Endothelial cell of umbilical vein (primary cell): ENCODE results near the gene GFER. TPM values are rescaled to one million over a fixed set of nuclear protein-coding genes. Genes with fewer than 3 reads are reported as not detected.

Experiments used
- BruUV-seq: library from RNA; stranded (reverse); fragments of 400-500 nt; replicated peaks from 2 replicates; lab custom pipeline; 2021; lab: Mats Ljungman, UMichigan
- CTCF ChIA-PET: fragments of 300-600, 350-600 bp; sonication (Branson Sonifier 250); formaldehyde crosslinking; loops from one replicate; lab custom pipeline; 2021; ENCODE audit warnings: antibody characterized with exemption, inconsistent platforms; lab: Charles Lee
- POLR2A ChIA-PET: fragments of 300-600, 350-600 bp; sonication (Branson Sonifier 250); formaldehyde crosslinking; loops from one replicate; lab custom pipeline; 2021; ENCODE audit warnings: antibody characterized with exemption, inconsistent platforms; lab: Charles Lee
- DNase-seq: peaks from one replicate; pipeline ENCODE4 v3.0.0-alpha.2; 2011; ENCODE audit warnings: low read depth, low spot score
- FAIRE-seq: peaks from 2 replicates; lab custom pipeline; 2011; peaks lifted over from hg19 to GRCh38; lab: Jason Lieb, UNC
- H2AFZ ChIP-seq: 2 replicates; pipeline ENCODE4 v1.6.0; 2012; ENCODE audit warnings: low read depth, low read length, control low read depth, inconsistent platforms
- H3K27ac ChIP-seq: 2 replicates; pipeline ENCODE4 v1.5.1; 2011; ENCODE audit warnings: low read depth, mild to moderate bottlenecking, control low read depth, low read length, moderate library complexity; ENCODE audit not compliant: insufficient read depth
- H3K27me3 ChIP-seq, 2 experiments: 2 replicates each; pipeline versions ENCODE4 v1.6.0 to v1.6.1; 2011; ENCODE audit warnings: low read length in 2 of 2, mixed read lengths in 1 of 2; ENCODE audit not compliant: control insufficient read depth in 2 of 2, insufficient read depth in 2 of 2
- H3K36me3 ChIP-seq, 2 experiments: 2 replicates in 1 of 2; 3 replicates in 1 of 2; pipeline ENCODE4 v1.5.1; 2011; ENCODE audit warnings: low read length in 2 of 2, mild to moderate bottlenecking in 1 of 2, moderate library complexity in 1 of 2; ENCODE audit not compliant: control insufficient read depth in 2 of 2, insufficient read depth in 2 of 2; ENCODE audit errors: extremely low read depth in 1 of 2
- H3K4me1 ChIP-seq: 3 replicates; pipeline ENCODE4 v1.5.1; 2011; ENCODE audit warnings: mild to moderate bottlenecking, low read length; ENCODE audit not compliant: control insufficient read depth, insufficient read depth; ENCODE audit errors: extremely low read depth
- H3K4me2 ChIP-seq: 2 replicates; pipeline ENCODE4 v1.6.1; 2011; ENCODE audit warnings: low read length, control low read depth, mixed read lengths; ENCODE audit not compliant: insufficient read depth
- H3K4me3 ChIP-seq, 3 experiments: fragments of 200-600 bp in 1 of 3; sonication (generic), shearing (Covaris generic) in 1 of 3; replicated peaks in 1 of 3; 2 replicates each; pipeline ENCODE4 v1.5.1; 2011 to 2016; ENCODE audit warnings: control low read depth in 3 of 3, low read length in 3 of 3, mild to moderate bottlenecking in 2 of 3, inconsistent platforms in 1 of 3, low read depth in 1 of 3, moderate library complexity in 1 of 3; ENCODE audit not compliant: insufficient read depth in 1 of 3
- H3K79me2 ChIP-seq: 2 replicates; pipeline ENCODE4 v1.6.0; 2012; ENCODE audit warnings: low read length, inconsistent platforms; ENCODE audit not compliant: control insufficient read depth, insufficient read depth
- H3K9ac ChIP-seq: replicated peaks from 2 replicates; pipeline ENCODE3; 2011; ENCODE audit warnings: low read length, control low read depth; ENCODE audit not compliant: insufficient read depth; ENCODE audit errors: extremely low read depth
- H3K9me1 ChIP-seq: replicated peaks from 3 replicates; pipeline ENCODE4 v1.6.0; 2011; ENCODE audit warnings: mild to moderate bottlenecking, low read length; ENCODE audit not compliant: control insufficient read depth, insufficient read depth; ENCODE audit errors: extremely low read depth
- H3K9me3 ChIP-seq: replicated peaks from 2 replicates; pipeline ENCODE4 v1.5.1; 2012; ENCODE audit warnings: low read length, inconsistent platforms; ENCODE audit not compliant: control insufficient read depth, insufficient read depth
- H4K20me1 ChIP-seq: replicated peaks from 2 replicates; pipeline ENCODE3; 2011; ENCODE audit warnings: mild to moderate bottlenecking, low read length; ENCODE audit not compliant: control insufficient read depth, insufficient read depth; ENCODE audit errors: extremely low read depth
- EZH2 ChIP-seq: IDR thresholded peaks from 2 replicates; pipeline ENCODE4 v1.6.1; 2012; ENCODE audit warnings: borderline replicate concordance, low read depth, mild to moderate bottlenecking, moderate library complexity, low read length, inconsistent platforms; ENCODE audit not compliant: severe bottlenecking
- FOS ChIP-seq: IDR thresholded peaks from 2 replicates; pipeline ENCODE4 v1.6.1; 2011; ENCODE audit warnings: mild to moderate bottlenecking, low read length, moderate library complexity, borderline replicate concordance; ENCODE audit not compliant: insufficient read depth
- GATA2 ChIP-seq: IDR thresholded peaks from 2 replicates; pipeline ENCODE4 v1.7.0; 2011; ENCODE audit warnings: low read depth, mild to moderate bottlenecking, moderate library complexity, mixed read lengths, low read length; ENCODE audit not compliant: insufficient read length, insufficient read depth
- MYC ChIP-seq: IDR thresholded peaks from one replicate; pipeline ENCODE4 v1.6.1; 2011; ENCODE audit warnings: mild to moderate bottlenecking, low read depth, low read length
- POLR2A ChIP-seq: IDR thresholded peaks from 2 replicates; pipeline ENCODE4 v1.6.1; 2012; ENCODE audit warnings: low read depth, mild to moderate bottlenecking, control low read depth, low read length
- POLR2AphosphoS5 ChIP-seq: IDR thresholded peaks from 2 replicates; pipeline ENCODE4 v1.6.1; 2012; ENCODE audit warnings: low read depth, mild to moderate bottlenecking, control low read depth, low read length, moderate library complexity; ENCODE audit not compliant: insufficient read depth
- dilution Hi-C: fragments of 300-500 bp; cut with MboI; formaldehyde crosslinking; loops from one replicate; pipeline ENCODE4 v1.15.0; 2019; ENCODE audit warnings: low sequenced_read_pairs; ENCODE audit not compliant: extremely low pct_ligation_motif_present
- intact Hi-C: fragments of 100-400 bp; cut with micrococcal nuclease; formaldehyde crosslinking; loops from one replicate; pipeline ENCODE4 v1.10.0; 2022
- polyA plus RNA-seq, 4 experiments: library from polyadenylated mRNA; depleted of rRNA in 3 of 4; stranded (reverse) in 3 of 4; unstranded in 1 of 4; fragments of >200 nt; gene quantifications; 2 replicates each; pipeline versions ENCODE4 v1.2.1 to v1.2.3, GENCODE V29; 2011 to 2012; ENCODE audit warnings: missing spikeins in 1 of 4
- total RNA-seq: library from RNA; stranded (reverse); gene quantifications from 2 replicates; pipeline ENCODE4 v1.2.3, GENCODE V29; 2021
- TF ChIP-seq, protein P1 (sequence below), 2 donors: IDR thresholded peaks; 1 replicate in 1 of 2; 2 replicates in 1 of 2; pipeline ENCODE4 v1.5.1; 2011; ENCODE audit warnings: low read length in 2 of 2, mild to moderate bottlenecking in 2 of 2, moderate library complexity in 2 of 2, control low read depth in 1 of 2, inconsistent platforms in 1 of 2, low read depth in 1 of 2; ENCODE audit not compliant: insufficient read depth in 1 of 2; ENCODE audit errors: extremely low read depth in 1 of 2
- TF ChIP-seq, protein P2 (sequence below): IDR thresholded peaks from 2 replicates; pipeline ENCODE4 v1.6.1; 2011; ENCODE audit not compliant: insufficient read depth, insufficient read length

The GFER gene
- total and polyA plus RNA-seq, 2 donors (not counting 3 experiments of a cell fraction or from before 2014, with no cell fraction given), result 13.7 to 29.9 TPM

DNA sequence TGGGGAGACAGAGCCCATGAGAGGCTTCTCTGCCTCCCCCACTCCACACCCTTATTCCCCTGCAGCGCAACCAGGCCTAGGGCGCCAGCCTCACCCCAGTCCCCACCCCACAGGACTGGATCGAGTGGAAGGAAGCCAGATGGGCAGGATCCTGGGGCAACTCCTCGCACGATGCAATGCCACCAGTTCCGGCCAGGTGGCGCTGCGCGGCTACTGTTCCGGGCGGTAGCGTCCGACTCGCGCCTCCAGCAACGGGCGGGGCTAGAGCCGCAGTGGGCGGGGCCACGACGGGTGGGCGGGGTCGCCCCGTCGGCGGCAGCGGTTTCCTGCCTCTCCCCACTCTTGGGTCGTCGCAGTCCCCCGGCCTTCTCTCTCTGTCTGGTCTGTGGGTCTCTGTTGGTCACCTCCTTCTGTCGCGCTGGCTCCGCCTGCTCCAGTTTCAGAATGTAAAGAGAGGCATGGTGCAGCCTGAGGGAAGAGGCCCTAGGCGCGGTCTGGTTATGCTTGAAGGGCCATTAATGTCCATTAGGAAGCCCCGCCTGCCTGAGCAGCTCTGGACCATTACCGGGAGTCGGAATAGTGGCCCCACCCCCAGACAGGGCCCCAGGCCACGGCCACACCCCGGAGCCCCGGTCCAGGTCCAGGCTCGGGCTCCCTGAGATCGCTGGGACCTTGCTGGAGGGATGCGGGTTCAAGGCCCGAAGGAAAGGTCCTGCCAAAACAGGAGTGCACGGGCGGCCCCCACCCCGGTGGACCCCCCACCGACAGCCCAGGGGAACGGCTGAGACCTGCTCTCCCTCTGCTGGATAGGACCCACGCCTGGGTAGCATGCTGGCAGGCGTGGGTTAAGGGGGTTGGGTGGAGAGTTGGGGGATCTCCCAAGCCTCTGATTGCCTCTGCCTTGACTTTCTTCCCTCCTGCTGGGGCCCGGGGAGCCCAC, 39.4 kb downstream of the GFER start:
- Histone ChIP-seq H3K27ac (peak overlapping the region; percentile 56), H3K79me2 (peaks cover 10% of the 10 kb centered on the region), H3K9me3 (no peaks in the 10 kb centered on the region), H3K4me1 (peaks cover 28% of the 10 kb centered on the region), H3K4me3 (peak overlapping the region in 2 of 3 experiments; percentile 20 to 24), H3K9ac (no peak overlapping the region), H4K20me1 (no peaks in the 10 kb centered on the region), H2AFZ (peak overlapping the region; percentile 93), H3K27me3 (peaks cover 4 to 11% of the 10 kb centered on the region in 2 experiments), H3K9me1 (no peaks in the 10 kb centered on the region), H3K36me3 (no peaks in the 10 kb centered on the region), H3K4me2 (peak overlapping the region; percentile 56)
- no TSS peak for BruUV-seq
- ChIA-PET POLR2A (interaction anchor here (0.6 to 3.1 kb wide), 2 partner anchors 129 to 132 kb away, joined by 3 to 20 read pairs; partner anchors contain the start of gene TRAF7), CTCF (interaction anchor here (0.6 to 8.9 kb wide), 38 partner anchors 9 to 444 kb away, joined by 3 to 137 read pairs (median 5); partner anchors contain the start of genes ECI1, GFER, NTHL1 and PKD1)
- intact Hi-C loops (loop anchor here (1.0 to 2.0 kb wide), 4 partner anchors 23 to 117 kb away; partner anchors contain the start of genes NTHL1 and TSC2), dilution Hi-C loops (no loop called here)
- FAIRE-seq (peak; percentile 95), DNase-seq (peak; percentile 92)
- TF ChIP-seq, protein P1, sequence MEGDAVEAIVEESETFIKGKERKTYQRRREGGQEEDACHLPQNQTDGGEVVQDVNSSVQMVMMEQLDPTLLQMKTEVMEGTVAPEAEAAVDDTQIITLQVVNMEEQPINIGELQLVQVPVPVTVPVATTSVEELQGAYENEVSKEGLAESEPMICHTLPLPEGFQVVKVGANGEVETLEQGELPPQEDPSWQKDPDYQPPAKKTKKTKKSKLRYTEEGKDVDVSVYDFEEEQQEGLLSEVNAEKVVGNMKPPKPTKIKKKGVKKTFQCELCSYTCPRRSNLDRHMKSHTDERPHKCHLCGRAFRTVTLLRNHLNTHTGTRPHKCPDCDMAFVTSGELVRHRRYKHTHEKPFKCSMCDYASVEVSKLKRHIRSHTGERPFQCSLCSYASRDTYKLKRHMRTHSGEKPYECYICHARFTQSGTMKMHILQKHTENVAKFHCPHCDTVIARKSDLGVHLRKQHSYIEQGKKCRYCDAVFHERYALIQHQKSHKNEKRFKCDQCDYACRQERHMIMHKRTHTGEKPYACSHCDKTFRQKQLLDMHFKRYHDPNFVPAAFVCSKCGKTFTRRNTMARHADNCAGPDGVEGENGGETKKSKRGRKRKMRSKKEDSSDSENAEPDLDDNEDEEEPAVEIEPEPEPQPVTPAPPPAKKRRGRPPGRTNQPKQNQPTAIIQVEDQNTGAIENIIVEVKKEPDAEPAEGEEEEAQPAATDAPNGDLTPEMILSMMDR (IDR thresholded peaks at IDR 0.05; ENCODE audit: extremely low read depth in 1 of 2, insufficient read depth in 1 of 2, low read depth in 1 of 2, low read length in 2 of 2), result peak; percentile 94 to 96
- TF ChIP-seq GATA2, result no peak
- TF ChIP-seq EZH2, result no peak
- TF ChIP-seq POLR2A, result peak; percentile 37
- no peak for TF ChIP-seq MYC
- TF ChIP-seq, protein P2, sequence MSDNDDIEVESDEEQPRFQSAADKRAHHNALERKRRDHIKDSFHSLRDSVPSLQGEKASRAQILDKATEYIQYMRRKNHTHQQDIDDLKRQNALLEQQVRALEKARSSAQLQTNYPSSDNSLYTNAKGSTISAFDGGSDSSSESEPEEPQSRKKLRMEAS, result no peak
- peak; percentile 47 for TF ChIP-seq POLR2AphosphoS5
- TF ChIP-seq FOS, result no peak
